Prostate gland (tissue), 2 donors: Measurements from ENCODE around the gene UBASH3B.

Experiments used
- POLR2AphosphoS5 ChIP-seq: sonication (generic); formaldehyde crosslinking; IDR thresholded peaks from one replicate; pipeline ENCODE4 v1.6.1; 2017; ENCODE audit warnings: antibody characterized with exemption
- TF ChIP-seq, protein P1 (sequence below), 4 experiments: fragments of 200-600 bp in 2 of 4; fragments of 450-650 bp in 2 of 4; sonication (generic) in 2 of 4; IDR thresholded peaks; 1 replicate in 3 of 4; 2 replicates in 1 of 4; pipeline ENCODE4 v1.5.1; 2016 to 2019; ENCODE audit warnings: antibody characterized with exemption in 4 of 4, mild to moderate bottlenecking in 2 of 4, moderate library complexity in 2 of 4

DNA sequence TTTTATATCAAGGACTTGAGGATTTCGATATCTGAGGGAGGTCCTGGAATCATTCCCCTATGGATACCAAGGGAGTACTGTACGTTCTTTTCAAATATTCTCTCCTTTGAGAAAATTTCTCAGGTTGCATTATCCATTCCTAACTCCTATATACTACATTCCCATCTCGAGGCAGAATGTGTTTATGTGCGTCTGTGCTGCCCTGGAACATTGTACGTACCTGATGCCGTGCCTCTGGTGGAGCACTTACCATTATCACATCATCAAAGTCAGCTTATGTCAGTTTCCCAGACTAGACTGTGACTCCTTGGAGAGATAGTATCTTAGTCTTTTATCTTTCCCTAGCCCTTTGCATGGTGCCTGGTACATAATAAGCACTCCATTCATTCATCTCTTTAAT is 21.7 kb downstream of the UBASH3B start:
- TF ChIP-seq, protein P1, sequence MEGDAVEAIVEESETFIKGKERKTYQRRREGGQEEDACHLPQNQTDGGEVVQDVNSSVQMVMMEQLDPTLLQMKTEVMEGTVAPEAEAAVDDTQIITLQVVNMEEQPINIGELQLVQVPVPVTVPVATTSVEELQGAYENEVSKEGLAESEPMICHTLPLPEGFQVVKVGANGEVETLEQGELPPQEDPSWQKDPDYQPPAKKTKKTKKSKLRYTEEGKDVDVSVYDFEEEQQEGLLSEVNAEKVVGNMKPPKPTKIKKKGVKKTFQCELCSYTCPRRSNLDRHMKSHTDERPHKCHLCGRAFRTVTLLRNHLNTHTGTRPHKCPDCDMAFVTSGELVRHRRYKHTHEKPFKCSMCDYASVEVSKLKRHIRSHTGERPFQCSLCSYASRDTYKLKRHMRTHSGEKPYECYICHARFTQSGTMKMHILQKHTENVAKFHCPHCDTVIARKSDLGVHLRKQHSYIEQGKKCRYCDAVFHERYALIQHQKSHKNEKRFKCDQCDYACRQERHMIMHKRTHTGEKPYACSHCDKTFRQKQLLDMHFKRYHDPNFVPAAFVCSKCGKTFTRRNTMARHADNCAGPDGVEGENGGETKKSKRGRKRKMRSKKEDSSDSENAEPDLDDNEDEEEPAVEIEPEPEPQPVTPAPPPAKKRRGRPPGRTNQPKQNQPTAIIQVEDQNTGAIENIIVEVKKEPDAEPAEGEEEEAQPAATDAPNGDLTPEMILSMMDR (IDR thresholded peaks at IDR 0.05), result no peak
- no peak for TF ChIP-seq POLR2AphosphoS5
